Head of caudate nucleus (tissue), 42 donors: Measurements from ENCODE around the gene COX6B2.

Source experiments
- DNase-seq, 42 donors: peaks; one replicate each; pipeline versions ENCODE4 v3.0.0 to v3.0.0-alpha.2; 2020 to 2021; ENCODE audit warnings: mixed read lengths in 7 of 42
- intact Hi-C: fragments of 100-400 bp; cut with DNase I; formaldehyde crosslinking; loops from one replicate; pipeline ENCODE4 v1.15.0; 2022

The COX6B2 gene

DNA sequence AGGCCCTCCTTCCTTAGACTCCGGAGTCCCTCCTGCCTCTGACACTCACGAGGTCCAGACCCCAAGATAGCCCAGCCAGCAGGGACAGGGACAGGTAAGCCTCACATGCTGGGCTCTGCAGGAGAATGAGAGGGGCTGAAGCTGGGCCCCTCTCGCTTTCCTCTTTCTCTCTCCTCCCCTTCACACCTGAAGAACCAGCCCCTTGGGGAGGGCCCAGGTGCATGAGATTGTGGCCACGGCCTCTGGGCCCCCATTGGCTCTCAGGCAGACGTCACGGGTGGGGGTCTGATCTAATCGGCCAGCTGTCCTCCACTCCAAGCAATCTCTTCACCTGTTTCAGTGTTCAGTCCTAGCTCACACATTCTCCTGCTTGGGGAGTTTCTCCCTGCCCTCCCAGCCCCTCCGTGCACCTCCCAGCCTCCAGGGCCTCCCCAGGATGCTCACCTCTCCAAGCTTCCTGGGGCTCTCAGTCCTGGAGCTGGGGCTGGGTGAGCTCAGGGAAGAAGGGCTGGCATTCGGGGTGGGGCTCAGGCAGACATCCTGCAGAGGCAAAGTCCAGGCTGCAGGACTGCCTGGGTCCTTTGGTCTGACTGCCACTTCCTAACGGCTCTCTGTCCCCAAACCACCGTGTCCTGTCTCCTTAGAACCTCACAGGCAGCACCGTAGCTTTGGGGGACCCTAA lies 32.2 kb downstream of the COX6B2 start:
- intact Hi-C loops, result no loop called here
- DNase-seq, result no peak

DNA sequence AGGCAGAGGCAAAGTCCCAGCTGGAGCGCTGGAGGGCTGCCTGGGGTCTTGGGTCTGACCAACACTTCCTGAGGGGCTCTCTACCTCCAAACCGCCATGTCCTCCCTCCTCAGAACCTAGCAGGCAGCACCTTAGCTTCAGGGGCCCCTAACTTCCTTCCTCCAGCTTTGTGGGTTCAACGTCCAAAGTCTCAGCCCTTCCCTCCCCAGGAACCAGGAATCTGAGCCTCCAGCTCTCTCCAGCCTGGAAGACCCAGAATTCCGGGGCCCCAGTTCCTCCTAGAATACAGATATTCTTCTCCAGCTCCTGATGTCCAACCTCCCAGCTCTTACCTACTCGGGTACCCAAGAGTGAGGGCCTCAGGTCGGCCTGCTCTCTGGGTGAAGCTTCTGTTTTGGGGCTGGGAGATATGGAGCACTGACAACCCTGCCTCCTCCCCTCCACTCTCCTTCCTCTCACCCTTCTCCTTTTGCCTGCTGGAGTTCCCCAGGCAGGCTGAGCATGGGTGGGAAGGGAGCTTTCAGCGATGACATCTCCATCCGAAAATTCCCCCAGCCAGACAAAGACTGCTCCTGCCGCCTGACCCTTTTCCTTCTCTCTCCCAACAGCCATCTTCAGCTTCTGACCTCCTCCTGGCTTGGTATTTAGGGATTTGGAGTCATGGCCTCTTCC lies 32.9 kb downstream of the COX6B2 start:
- DNase-seq, result no peak
- intact Hi-C loops, result no loop called here

DNA sequence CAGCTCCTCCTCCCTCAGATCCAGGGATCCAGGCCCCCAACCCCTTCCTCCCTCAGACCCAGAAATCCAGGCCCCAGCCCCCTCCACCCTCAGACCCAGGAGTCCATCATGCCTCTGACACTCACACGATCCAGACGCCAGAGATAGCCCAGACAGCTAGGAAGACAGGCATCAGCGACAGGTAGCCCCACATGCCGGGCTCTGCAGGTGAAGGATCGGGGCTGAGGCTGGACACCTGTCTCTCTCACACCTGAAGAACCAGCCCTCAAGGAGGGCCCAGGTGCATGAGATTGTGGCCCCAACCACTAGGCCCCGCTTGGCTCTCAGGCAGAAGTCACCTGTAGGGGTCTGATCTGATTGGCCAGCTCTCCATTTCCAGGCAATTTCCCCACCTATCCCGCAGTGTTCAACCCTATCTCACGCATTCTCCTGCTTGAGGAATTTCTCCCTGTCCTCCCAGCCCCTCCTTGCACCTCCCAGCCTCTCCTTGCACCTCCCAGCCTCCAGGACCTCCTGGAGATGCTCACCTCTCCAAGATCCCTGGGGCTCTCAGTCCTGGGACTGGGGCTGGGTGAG lies 33.6 kb downstream of the COX6B2 start:
- no peak for DNase-seq
- intact Hi-C loops, result no loop called here

DNA sequence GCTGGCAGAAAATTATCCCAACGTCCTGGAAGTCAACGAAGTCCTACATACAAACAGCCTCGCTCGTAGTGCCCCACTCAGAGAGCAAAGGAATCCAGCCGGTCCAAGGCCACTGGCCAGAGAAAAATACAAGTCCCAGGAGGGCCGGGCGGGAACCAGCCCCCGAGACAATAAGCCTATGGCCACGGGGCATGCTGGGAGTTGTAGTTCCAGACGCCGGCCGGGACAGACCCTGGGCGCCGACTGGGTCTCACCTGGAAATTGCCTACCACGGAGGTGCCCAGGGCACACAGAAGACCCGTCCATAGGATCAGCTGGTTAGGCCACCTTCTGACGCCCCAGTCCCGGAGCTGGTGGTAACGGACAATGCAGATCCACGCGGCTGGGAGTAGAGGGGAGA lies 34.7 kb downstream of the COX6B2 start:
- DNase-seq, result peak; percentile 46 to 86 (median 60)
- intact Hi-C loops, result no loop called here

DNA sequence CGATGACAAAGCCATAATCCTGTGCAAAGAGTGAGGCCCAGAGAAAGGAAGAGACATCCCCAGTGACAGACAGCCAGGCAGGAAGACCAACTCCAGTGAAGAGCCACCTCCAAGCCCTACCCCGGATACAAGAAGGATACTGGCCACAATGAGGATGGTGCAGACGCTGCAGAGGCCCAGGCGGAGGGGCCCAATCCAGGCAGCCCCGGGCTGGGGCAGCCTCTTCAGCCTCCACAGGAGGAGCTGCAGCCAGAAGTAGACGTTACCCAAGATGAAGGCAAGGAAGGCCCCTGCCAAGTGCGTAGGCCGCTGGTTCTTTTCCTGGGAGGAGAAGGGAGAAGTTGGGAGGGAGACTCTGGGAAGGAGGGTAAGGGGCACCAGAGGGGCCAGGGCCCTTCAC lies 37.9 kb downstream of the COX6B2 start:
- intact Hi-C loops, result no loop called here
- no peak for DNase-seq

DNA sequence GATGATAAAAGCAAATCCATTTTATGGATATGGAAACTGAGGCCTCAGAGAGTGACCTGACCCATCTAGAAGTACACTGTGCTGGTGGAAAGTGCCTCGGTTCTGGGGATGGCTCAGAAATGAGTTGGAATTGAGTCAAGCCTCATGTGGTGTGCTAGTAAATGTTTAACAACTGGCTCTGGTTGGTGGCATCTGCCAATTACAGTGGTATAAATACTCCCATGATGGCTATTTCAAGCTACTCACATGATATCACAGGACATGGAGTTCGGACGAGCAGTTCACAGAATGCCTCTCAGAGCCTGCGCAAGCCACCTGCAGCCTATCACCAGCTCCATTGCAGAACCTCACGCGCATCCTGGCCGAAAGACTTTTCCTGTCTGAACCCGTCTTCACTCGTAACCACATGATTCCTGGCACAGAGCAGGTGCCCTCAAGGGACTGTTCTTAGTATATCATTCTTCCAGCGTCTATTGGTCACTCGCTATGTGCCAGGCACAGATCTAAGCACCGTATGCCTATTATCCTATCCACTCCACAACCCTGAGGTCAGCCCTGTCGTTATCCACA lies 38.5 kb downstream of the COX6B2 start:
- no peak for DNase-seq
- intact Hi-C loops, result no loop called here

DNA sequence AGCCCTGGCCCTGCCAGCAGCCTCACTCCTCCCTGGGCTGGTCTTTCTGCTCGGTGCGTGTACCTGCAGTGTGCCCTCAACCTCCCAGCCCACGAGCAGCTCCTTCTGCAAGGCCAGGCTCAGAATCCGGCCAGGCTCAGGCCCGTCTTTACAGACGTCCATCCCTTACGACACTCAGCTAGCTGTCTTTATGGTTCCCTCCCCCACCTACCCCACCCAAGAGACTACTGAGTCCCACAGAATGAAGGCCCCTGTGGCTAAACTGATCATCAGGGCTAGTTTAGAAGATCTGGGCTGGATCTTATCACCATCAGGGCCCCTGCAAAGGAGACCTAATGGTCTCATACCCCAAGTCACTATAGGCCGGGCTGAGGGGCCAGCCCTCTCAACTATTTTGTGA lies 40.1 kb downstream of the COX6B2 start:
- no peak for DNase-seq
- intact Hi-C loops, result no loop called here

DNA sequence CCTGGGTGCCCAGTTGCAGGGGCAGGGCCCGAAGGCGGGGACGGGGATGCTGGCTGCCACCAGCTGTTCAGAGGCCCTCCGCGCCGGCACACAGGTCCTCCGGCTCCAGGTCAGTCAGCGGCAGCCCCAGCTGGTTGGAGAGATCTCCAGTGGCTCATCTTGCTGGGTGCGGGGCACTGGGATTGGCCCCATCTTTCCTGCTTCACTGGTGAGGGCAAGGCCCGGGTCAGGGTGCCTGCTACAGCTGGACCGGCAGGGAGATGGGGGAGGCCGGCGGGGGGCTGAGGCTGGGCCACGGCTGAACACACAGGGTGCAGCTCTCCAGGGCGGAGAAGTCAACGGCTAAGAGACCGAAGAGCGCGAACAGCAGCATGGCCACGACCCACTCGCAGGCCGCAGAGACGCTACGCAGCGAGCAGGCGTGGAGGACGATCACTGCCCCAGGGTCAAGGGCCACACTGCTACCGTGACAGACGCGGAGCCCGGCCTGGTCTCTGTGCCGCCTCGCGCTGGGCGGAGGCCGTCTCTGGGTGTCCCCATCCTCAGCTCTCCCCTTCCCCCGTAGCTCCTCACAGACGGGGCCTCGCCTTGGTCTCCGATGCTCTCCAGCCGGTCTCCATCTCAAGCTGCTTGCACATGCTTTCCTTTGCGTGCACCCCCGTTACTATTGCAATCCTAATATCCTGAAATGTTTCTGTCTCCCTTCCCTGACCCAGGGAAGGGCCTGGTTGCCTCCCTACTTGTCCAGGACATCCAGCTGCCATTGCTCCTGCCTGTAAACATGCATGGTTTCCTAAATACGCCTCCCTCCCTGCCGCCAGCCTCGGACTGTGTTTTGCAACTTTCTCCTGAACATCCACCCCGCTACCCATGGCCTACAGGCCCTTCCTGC lies 41.7 kb downstream of the COX6B2 start:
- DNase-seq, result peak in 1 of 42 donors; percentile 45
- intact Hi-C loops, result no loop called here

DNA sequence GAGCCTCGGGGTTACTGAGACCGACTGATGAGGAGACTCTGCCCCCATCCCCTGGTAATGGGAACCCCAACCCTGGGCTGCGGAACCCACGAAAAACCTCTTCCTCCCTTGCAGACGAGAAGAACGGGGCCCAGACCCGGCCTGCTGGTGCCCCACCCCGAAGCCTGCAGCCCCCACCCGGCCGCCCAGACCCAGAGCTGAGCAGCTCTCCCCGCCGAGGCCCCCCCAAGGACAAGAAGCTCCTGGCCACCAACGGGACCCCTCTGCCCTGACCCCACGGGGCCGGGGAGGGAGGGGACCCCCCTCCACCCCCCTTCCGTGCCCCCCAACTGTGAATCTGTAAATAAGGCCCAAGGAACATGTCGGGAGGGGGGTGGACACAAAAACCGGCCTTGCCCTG lies 42.7 kb downstream of the COX6B2 start:
- intact Hi-C loops, result no loop called here

DNA sequence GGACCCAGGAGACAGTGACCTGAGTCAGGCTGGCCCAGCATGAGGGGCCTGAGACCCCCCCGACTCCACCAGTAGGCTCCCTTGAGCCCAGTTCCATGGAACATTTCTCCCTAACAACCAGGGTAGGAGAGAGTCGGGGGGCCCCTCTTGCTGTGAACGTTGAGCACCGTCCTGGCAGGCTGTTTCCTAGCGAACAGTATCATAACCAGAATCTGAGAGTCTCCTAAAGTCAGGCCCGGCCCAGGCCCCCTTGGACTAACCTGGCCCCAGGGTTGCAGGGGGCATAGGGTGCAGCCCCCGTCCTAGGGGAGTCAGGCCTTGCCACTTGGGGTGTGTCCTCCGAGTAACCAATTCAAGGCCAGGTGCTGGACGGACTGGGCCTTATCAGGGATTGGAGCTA lies 43.1 kb downstream of the COX6B2 start:
- intact Hi-C loops, result no loop called here
- no peak for DNase-seq

More for the DNA sequence above, 42.7 kb downstream of the COX6B2 start:
- no peak for DNase-seq

DNA sequence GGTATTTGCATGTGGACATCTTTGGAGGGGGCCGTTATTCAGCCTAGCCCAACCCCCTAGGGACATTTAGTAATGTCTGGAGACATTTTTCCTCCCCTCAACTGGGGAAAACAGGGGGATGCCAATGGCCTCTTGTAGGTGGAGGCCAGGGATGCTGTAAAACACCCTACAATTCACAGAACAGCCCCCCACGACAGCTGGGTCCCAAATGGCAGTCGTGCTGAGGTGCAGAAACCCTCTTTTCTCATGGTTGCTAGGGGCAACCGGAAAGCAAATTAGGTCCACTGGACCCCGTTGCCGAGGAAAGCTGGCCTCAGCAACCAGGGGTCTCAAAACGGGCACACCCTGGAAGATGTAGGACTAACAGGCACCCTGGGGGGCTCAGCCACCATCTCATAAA lies 44.0 kb downstream of the COX6B2 start:
- no peak for DNase-seq
- intact Hi-C loops, result no loop called here

DNA sequence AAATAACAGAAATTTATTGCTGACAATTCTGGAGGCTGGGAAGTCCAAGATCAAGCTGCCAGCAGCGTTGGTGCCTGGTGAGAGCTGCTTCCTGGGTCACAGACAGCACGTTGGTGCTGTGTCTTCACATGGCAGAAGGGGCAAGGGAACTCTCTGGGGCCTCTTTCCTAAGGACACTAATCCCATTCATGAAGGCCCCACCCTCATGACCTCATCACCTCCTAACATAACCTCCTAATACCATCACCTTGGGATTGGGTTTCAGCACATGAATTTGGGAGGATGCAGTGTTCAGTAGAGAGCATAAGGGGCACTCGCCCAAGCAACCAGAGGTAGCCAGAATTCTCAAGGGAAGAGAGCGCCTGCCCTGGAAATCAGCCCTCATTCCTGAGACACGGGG lies 45.1 kb downstream of the COX6B2 start:
- intact Hi-C loops, result no loop called here
- no peak for DNase-seq

DNA sequence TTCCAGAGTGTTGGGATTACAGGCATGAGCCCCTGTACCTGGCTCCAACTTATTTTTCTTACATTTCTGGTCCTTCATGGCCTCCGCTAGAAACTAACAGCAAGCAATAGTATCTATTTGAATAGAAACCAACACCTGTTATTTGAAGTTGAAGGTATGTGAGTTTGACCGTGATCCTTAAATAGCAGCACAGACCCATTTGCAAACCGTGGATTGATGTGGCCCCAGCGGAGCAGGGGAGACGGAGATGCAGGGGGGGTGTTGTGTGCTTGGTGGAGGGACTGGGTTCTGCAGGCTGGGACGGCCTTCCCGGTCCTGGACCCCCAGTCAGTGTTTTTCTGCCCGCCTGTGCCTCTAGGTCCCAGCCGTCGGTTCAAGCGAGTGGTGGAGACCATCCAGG lies 46.2 kb downstream of the COX6B2 start:
- DNase-seq, result peak in 1 of 42 donors; percentile 11
- intact Hi-C loops, result no loop called here

DNA sequence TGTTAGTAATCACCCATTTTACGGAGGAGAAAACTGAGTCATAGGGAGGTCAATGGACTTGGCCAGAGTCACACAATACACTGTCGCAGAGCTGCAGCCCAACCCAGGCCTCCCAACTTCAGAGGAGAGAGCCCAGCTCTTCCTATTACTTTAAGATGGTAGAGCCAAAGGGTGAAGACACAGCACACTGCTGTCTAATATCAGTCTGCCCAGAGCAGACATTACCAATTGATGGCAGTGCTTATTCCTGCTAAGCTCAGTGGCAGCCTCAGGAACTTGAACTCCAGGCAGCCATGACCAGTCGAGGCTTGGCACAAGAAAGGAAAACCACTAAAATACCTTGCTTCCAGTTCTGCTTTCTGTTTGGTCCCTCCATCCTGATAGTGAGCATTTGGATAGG lies 47.8 kb downstream of the COX6B2 start:
- intact Hi-C loops, result no loop called here
- DNase-seq, result no peak

DNA sequence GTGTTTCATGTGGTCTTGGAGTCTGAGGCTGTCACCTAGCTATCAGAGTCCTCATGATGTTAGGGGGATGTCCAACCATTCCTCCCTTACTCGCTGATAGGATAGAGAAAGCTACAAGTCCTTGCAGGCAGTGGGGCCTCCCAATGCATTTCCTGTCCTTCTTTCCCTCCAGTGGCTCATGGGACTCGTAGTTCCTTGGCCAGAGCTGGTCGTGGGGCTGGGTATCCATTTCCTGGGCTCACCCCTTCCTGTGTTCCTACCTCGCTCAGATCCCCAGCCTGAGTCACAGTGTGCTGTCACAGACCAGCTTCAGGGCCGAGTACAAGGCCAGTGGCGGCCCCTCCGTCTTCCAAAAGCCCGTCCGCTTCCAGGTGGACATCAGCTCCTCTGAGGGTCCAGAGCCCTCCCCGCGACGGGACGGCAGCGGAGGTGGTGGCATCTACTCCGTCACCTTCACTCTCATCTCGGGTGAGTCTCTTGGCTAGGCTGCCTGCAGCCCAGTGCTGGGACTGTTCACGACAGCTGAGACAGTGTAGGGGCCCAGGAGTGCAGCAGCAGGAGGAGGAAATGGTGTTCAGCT lies 48.4 kb downstream of the COX6B2 start:
- no peak for DNase-seq
- intact Hi-C loops, result no loop called here

DNA sequence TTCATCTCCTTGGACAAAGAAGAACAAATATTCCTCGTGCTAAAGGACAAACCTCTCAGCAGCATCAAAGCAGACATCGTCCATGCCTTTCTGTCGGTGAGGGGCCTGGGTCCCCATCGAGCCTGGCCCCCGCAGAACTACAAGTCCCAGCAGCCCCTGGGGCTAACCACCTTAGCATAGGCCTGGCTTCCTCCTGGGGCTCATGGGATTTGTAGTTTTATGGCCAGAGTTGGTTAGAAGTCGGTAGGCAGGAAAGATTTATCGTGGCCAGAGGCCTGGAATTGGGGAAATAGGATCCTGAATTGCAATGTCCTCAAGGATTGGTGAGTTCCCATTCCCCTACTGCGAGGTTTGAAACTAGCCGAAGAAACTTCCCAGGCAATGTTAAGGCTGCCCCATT lies 49.0 kb downstream of the COX6B2 start:
- intact Hi-C loops, result no loop called here
- peak in 11 of 42 donors; percentile 15 to 61 (median 36) for DNase-seq

DNA sequence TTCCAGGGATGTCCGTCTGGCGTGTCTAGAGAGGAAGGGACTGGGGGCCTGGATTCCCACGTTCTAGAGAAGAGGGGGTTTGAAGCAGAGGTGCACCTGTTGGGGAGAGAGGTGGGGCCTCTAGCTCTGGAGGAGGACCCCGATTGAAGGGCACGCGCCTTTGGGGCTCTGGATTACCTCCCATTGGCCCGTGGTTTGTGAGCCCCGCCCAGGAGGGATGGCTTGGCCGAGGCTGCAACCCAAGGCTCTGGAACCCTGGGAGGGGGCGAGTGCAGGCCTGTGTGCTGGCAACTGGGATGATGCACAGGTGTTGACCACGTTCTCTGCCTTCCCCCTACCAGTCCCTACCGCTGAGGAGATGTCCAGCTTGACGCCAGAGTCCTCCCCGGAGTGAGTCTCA lies 49.5 kb downstream of the COX6B2 start:
- no peak for DNase-seq
- intact Hi-C loops, result loop anchor here (5.0 kb wide), 2 partner anchors 32 to 77 kb away; partner anchors contain the start of genes KMT5C and TMEM238

DNA sequence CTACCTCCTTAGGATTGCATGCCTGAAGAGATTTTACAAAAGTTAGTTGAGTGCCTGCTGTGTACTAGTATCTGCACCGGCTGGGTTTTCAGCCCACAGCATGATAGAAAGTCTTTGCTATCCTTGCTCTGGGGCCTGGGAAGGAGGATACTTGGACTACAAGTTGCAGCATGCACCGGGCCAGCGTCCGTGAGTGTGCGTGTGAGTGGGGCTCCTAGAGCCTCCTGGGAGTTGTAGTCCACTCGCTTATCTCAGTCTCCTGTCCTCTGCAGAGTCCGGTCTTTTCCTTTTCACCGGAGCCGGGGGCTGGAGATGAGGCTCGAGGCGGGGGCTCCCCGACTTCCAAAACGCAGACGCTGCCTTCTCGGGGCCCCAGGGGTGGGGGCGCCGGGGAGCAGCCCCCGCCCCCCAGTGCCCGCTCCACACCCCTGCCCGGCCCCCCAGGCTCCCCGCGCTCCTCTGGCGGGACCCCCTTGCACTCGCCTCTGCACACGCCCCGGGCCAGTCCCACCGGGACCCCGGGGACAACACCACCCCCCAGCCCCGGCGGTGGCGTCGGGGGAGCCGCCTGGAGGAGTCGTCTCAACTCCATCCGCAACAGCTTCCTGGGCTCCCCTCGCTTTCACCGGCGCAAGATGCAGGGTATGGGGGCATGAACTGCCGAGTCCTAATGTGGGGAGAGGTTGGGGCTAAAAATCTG lies 50.1 kb downstream of the COX6B2 start:
- no peak for DNase-seq

More for the DNA sequence above, 50.1 kb downstream of the COX6B2 start:
- intact Hi-C loops, result loop anchor here (5.0 kb wide), 2 partner anchors 33 to 78 kb away; partner anchors contain the start of genes KMT5C and TMEM238
